PC-9 (cell line): ENCODE measurements around the gene PHLDA3.

Experiments used
- EZH2 ChIP-seq: fragments of 200-600 bp; sonication (generic); IDR thresholded peaks from 2 replicates; pipeline ENCODE4 v1.8.0; 2017; ENCODE audit warnings: antibody characterized with exemption, low read depth
- TF ChIP-seq, protein P1 (sequence below): fragments of 200-600 bp; sonication (generic); conservative IDR thresholded peaks from 2 replicates; pipeline ENCODE4 v1.6.1; 2017; ENCODE audit warnings: mixed run types, antibody characterized with exemption, mild to moderate bottlenecking, moderate library complexity

- TF ChIP-seq, protein P1, sequence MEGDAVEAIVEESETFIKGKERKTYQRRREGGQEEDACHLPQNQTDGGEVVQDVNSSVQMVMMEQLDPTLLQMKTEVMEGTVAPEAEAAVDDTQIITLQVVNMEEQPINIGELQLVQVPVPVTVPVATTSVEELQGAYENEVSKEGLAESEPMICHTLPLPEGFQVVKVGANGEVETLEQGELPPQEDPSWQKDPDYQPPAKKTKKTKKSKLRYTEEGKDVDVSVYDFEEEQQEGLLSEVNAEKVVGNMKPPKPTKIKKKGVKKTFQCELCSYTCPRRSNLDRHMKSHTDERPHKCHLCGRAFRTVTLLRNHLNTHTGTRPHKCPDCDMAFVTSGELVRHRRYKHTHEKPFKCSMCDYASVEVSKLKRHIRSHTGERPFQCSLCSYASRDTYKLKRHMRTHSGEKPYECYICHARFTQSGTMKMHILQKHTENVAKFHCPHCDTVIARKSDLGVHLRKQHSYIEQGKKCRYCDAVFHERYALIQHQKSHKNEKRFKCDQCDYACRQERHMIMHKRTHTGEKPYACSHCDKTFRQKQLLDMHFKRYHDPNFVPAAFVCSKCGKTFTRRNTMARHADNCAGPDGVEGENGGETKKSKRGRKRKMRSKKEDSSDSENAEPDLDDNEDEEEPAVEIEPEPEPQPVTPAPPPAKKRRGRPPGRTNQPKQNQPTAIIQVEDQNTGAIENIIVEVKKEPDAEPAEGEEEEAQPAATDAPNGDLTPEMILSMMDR: no peak
- no peak for TF ChIP-seq EZH2
These were observed 2.8 kb upstream of the PHLDA3 start for GRCh38 chr1:201471772-201472171.
